Caco-2 (cell line): Measurements from ENCODE around the gene C14orf180. TPM values are rescaled to one million over a fixed set of nuclear protein-coding genes. Genes with fewer than 3 reads are reported as not detected.

ENCODE experiments used
- BruUV-seq: library from RNA; stranded (reverse); fragments of 400-500 nt; replicated peaks from 2 replicates; lab custom pipeline; 2021; lab: Mats Ljungman, UMichigan
- CTCF ChIA-PET: fragments of 300-600 bp; sonication (Branson Sonifier 250); formaldehyde crosslinking; loops from one replicate; lab custom pipeline; 2022; ENCODE audit warnings: antibody characterized with exemption; lab: Charles Lee
- POLR2A ChIA-PET: fragments of 300-600 bp; sonication (Branson Sonifier 250); formaldehyde crosslinking; loops from one replicate; lab custom pipeline; 2022; ENCODE audit warnings: antibody characterized with exemption; lab: Charles Lee
- DNase-seq, 2 experiments: peaks; one replicate each; pipeline versions ENCODE4 v3.0.0 to v3.0.0-alpha.2; 2020 to 2022
- H3K27me3 ChIP-seq: replicated peaks from 2 replicates; pipeline ENCODE4 v1.6.0; 2011; ENCODE audit warnings: low read length; ENCODE audit not compliant: control insufficient read depth, insufficient read depth
- H3K36me3 ChIP-seq: 2 replicates; pipeline ENCODE4 v1.5.1; 2011; ENCODE audit warnings: low read length; ENCODE audit not compliant: control insufficient read depth, insufficient read depth
- H3K4me1 ChIP-seq: fragments of 250-450 bp; sonication (Bioruptor Pico); 2 replicates; pipeline ENCODE4 v1.5.1; 2020; ENCODE audit warnings: mild to moderate bottlenecking
- H3K4me3 ChIP-seq: 2 replicates; pipeline ENCODE4 v1.5.1; 2011; ENCODE audit warnings: low read depth, mild to moderate bottlenecking, control low read depth, low read length
- H3K9me3 ChIP-seq: fragments of 250-450 bp; sonication (Bioruptor Pico); 2 replicates; pipeline ENCODE4 v1.5.1; 2020; ENCODE audit warnings: mild to moderate bottlenecking, moderate library complexity
- H3K27ac Mint-ChIP-seq: one replicate; pipeline ENCODE4 v1.8.0; 2022; ENCODE audit warnings: mixed read lengths; ENCODE audit not compliant: unreplicated experiment
- H3K27me3 Mint-ChIP-seq: one replicate; pipeline ENCODE4 v1.8.0; 2022; ENCODE audit warnings: mixed read lengths; ENCODE audit not compliant: insufficient read depth, unreplicated experiment
- H3K36me3 Mint-ChIP-seq: one replicate; pipeline ENCODE4 v1.8.0; 2022; ENCODE audit warnings: mild to moderate bottlenecking, mixed read lengths; ENCODE audit not compliant: insufficient read depth, unreplicated experiment
- H3K4me1 Mint-ChIP-seq: one replicate; pipeline ENCODE4 v1.8.0; 2022; ENCODE audit warnings: low read depth, mixed read lengths; ENCODE audit not compliant: unreplicated experiment
- H3K4me3 Mint-ChIP-seq: one replicate; pipeline ENCODE4 v1.8.0; 2022; ENCODE audit warnings: mild to moderate bottlenecking, moderate library complexity, mixed read lengths; ENCODE audit not compliant: unreplicated experiment
- H3K9me3 Mint-ChIP-seq: one replicate; pipeline ENCODE4 v1.8.0; 2022; ENCODE audit warnings: mixed read lengths; ENCODE audit not compliant: unreplicated experiment
- CTCF ChIP-seq, 2 experiments: fragments of 200-600 bp in 1 of 2; IDR thresholded peaks; 1 replicate in 1 of 2; 2 replicates in 1 of 2; pipeline versions ENCODE4 v1.5.1 to v1.8.0; 2011 to 2022; ENCODE audit warnings: antibody characterized with exemption in 1 of 2, control low read depth in 1 of 2, inconsistent platforms in 1 of 2, low read depth in 1 of 2, low read length in 1 of 2, mild to moderate bottlenecking in 1 of 2, moderate library complexity in 1 of 2; ENCODE audit not compliant: insufficient read depth in 1 of 2, severe bottlenecking in 1 of 2, unreplicated experiment in 1 of 2
- intact Hi-C: fragments of 100-400 bp; cut with micrococcal nuclease; formaldehyde crosslinking; loops from one replicate; pipeline ENCODE4 v1.10.0; 2022; ENCODE audit not compliant: unreplicated experiment
- total RNA-seq: library from RNA; stranded (reverse); gene quantifications from 2 replicates; pipeline ENCODE4 v1.2.3, GENCODE V29; 2022

C14orf180 gene
- total RNA-seq, 1 experiment from 2014 or later, result not detected

DNA sequence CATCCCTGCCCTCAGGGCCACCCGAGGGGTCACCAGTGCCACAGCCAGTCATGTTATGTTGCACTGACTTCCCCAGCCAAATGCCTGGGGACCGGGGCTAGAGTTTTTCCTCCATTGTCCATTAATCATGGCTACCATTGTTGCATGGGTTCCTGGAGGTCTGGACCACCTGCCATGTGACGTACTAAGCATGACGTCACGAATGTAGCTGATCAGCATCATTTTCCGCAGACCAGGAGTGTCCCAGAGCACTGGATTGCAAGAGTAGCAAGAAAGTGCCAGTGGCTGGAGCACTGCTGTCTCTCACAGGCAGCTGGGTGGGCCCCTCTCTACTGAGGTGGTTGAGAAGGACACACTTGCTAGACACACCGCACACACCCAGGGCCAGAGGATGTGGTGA lies 6.9 kb upstream of the C14orf180 start:
- Histone ChIP-seq H3K36me3 (no peaks in the 10 kb centered on the region), H3K27me3 (no peaks in the 10 kb centered on the region), H3K9me3 (no peaks in the 10 kb centered on the region), H3K4me3 (no peak overlapping the region), H3K4me1 (peaks cover 14% of the 10 kb centered on the region)
- no peaks in the 10 kb centered on the region for H3K9me3 Mint-ChIP-seq
- no peaks in the 10 kb centered on the region for H3K36me3 Mint-ChIP-seq
- ChIA-PET CTCF (interaction anchor here (1.6 kb wide), 1 partner anchor 9 kb away, joined by 4 read pairs; no protein-coding TSS in a partner anchor), POLR2A (no interaction called here)
- no peak for DNase-seq
- H3K27ac Mint-ChIP-seq, result no peak overlapping the region
- H3K4me3 Mint-ChIP-seq, result no peak overlapping the region
- H3K27me3 Mint-ChIP-seq, result no peaks in the 10 kb centered on the region
- no peak for TF ChIP-seq CTCF (IDR thresholded peaks at IDR 0.05; ENCODE audit: insufficient read depth in 1 of 2, low read depth in 1 of 2, low read length in 1 of 2, severe bottlenecking in 1 of 2, unreplicated experiment in 1 of 2)
- H3K4me1 Mint-ChIP-seq, result no peaks in the 10 kb centered on the region
- BruUV-seq, result no TSS peak
- intact Hi-C loops, result no loop called here

DNA sequence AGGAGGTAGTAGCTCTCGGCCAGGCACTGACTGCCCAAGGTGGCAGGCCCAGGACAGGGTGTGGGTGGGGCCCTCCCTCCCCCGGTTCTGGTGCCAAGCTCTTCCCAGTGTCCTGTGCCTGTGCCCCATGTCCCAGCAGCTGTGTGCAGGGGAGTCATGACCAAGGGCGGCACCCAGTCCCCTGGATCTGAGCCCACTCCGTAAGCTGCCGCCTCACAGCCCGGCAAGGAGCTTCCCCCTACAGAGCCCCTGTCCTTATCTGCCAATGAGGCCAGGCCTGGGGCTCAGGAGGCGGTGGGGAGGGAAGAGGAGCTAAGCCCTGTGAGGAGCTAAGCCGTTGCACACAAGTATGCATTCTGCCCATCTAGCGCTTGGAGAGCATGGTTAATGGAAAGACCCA lies 5.6 kb upstream of the C14orf180 start:
- Histone ChIP-seq H3K27me3 (no peaks in the 10 kb centered on the region), H3K9me3 (no peaks in the 10 kb centered on the region), H3K4me1 (peaks cover 17% of the 10 kb centered on the region), H3K36me3 (no peaks in the 10 kb centered on the region), H3K4me3 (no peak overlapping the region)
- TF ChIP-seq CTCF (IDR thresholded peaks at IDR 0.05; ENCODE audit: insufficient read depth in 1 of 2, low read depth in 1 of 2, low read length in 1 of 2, severe bottlenecking in 1 of 2, unreplicated experiment in 1 of 2), result no peak
- H3K4me3 Mint-ChIP-seq, result no peak overlapping the region
- BruUV-seq, result no TSS peak
- no peaks in the 10 kb centered on the region for H3K9me3 Mint-ChIP-seq
- DNase-seq, result no peak
- POLR2A ChIA-PET, result no interaction called here
- intact Hi-C loops, result no loop called here
- no peaks in the 10 kb centered on the region for H3K27me3 Mint-ChIP-seq
- no peaks in the 10 kb centered on the region for H3K36me3 Mint-ChIP-seq
- CTCF ChIA-PET, result interaction anchor here (1.6 kb wide), 1 partner anchor 10 kb away, joined by 4 read pairs; no protein-coding TSS in a partner anchor
- H3K4me1 Mint-ChIP-seq, result no peaks in the 10 kb centered on the region
- H3K27ac Mint-ChIP-seq, result no peak overlapping the region

- peaks cover 17% of the 10 kb centered on the region for H3K4me1 ChIP-seq
- no peaks in the 10 kb centered on the region for H3K27me3 ChIP-seq
- ChIA-PET POLR2A (no interaction called here), CTCF (no interaction called here)
- intact Hi-C loops, result no loop called here
- no peak for DNase-seq
- Mint-ChIP-seq H3K4me3 (no peak overlapping the region), H3K9me3 (no peaks in the 10 kb centered on the region), H3K27me3 (no peaks in the 10 kb centered on the region), H3K36me3 (no peaks in the 10 kb centered on the region), H3K27ac (no peak overlapping the region), H3K4me1 (no peaks in the 10 kb centered on the region)
- no peak for TF ChIP-seq CTCF (IDR thresholded peaks at IDR 0.05; ENCODE audit: insufficient read depth in 1 of 2, low read depth in 1 of 2, low read length in 1 of 2, severe bottlenecking in 1 of 2, unreplicated experiment in 1 of 2)
- BruUV-seq, result no TSS peak
- no peaks in the 10 kb centered on the region for H3K36me3 ChIP-seq
- no peaks in the 10 kb centered on the region for H3K9me3 ChIP-seq
- no peak overlapping the region for H3K4me3 ChIP-seq
These were observed 5.0 kb upstream of the C14orf180 start for GRCh38 chr14:104574536-104574935.
